Esophagus squamous epithelium (tissue), 5 donors: ENCODE data around the gene DENND1A. TPM values are rescaled to one million over a fixed set of nuclear protein-coding genes. Genes with fewer than 3 reads are reported as not detected.

Experiments used
- DNase-seq: peaks from one replicate; lab custom pipeline; 2025; lab: John Stamatoyannopoulos, UW
- H3K27ac ChIP-seq, 4 donors: fragments of 200-600 bp; sonication (generic); one replicate each; pipeline ENCODE4 v1.5.1; 2016 to 2019; ENCODE audit warnings: mild to moderate bottlenecking in 1 of 4
- H3K27me3 ChIP-seq, 4 donors: fragments of 200-600 bp; sonication (generic); 1 replicate in 3 of 4; 2 replicates in 1 of 4; pipeline versions ENCODE4 v1.5.1 to v1.6.0; 2017 to 2021; ENCODE audit warnings: antibody characterized with exemption in 1 of 4
- H3K36me3 ChIP-seq, 3 donors: fragments of 200-600 bp; sonication (generic); one replicate each; pipeline ENCODE4 v1.5.1; 2016 to 2019
- H3K4me1 ChIP-seq, 3 donors: fragments of 200-600 bp; sonication (generic); one replicate each; pipeline ENCODE4 v1.5.1; 2017 to 2019
- H3K4me3 ChIP-seq, 4 donors: fragments of 200-600 bp; sonication (generic); 1 replicate in 3 of 4; 2 replicates in 1 of 4; pipeline ENCODE4 v1.5.1; 2016 to 2019; ENCODE audit warnings: mild to moderate bottlenecking in 2 of 4, moderate library complexity in 1 of 4
- H3K9me3 ChIP-seq, 3 donors: fragments of 200-600 bp; sonication (generic); one replicate each; pipeline ENCODE4 v1.5.1; 2016 to 2019
- CTCF ChIP-seq, 6 experiments: fragments of 450-650 bp in 4 of 6; fragments of 200-600 bp in 2 of 6; sonication (generic) in 2 of 6; IDR thresholded peaks; one replicate each; pipeline ENCODE4 v1.5.1; 2016 to 2019; ENCODE audit warnings: antibody characterized with exemption in 6 of 6, mild to moderate bottlenecking in 4 of 6, moderate library complexity in 4 of 6
- POLR2A ChIP-seq, 4 donors: fragments of 450-650 bp; IDR thresholded peaks; one replicate each; pipeline ENCODE4 v1.6.1; 2017; ENCODE audit warnings: antibody characterized with exemption in 4 of 4, mild to moderate bottlenecking in 4 of 4, moderate library complexity in 3 of 4
- WGBS, 2 donors: methylation state at CpG; one replicate each; pipeline ENCODE4 v1.1.5; 2018; 5-methylcytosine and 5-hydroxymethylcytosine counted together
- intact Hi-C: fragments of 100-400 bp; cut with DNase I; formaldehyde crosslinking; loops from one replicate; pipeline ENCODE4 v1.15.0; 2022
- total RNA-seq, 4 donors: library from RNA; depleted of rRNA; stranded (reverse); fragments of >200 nt; gene quantifications; one replicate each; pipeline ENCODE4 v1.1.0, GENCODE V29; 2016
- donor health status: DM: yes; HTN: yes; CAD: no.

DENND1A gene
- total RNA-seq, 4 donors from 2014 or later, result 5.3 to 16.0 (median 12.9) TPM

DNA sequence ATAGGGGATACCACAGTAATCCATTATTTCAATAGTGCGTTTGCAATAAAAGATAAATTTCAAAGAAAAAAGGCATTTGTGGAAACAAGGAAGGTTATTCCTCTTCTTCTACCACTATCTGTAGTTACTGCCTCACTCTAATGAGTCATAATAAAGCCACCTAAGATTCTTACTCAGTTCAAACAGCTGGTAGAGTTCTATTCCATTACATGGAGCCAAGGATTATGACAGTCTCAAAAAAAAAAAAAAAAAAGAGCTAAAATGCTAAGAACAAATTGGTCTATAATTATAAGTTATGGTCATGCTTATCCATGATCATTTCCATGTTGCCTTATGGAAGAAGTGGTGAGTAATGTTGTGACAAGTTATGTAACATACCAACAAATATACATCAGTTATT is 46.3 kb downstream of the DENND1A start:
- 86 to 92% methylated on average over 1 of the region's 1 CpG for WGBS, 2 donors
- intact Hi-C loops, result no loop called here

DNA sequence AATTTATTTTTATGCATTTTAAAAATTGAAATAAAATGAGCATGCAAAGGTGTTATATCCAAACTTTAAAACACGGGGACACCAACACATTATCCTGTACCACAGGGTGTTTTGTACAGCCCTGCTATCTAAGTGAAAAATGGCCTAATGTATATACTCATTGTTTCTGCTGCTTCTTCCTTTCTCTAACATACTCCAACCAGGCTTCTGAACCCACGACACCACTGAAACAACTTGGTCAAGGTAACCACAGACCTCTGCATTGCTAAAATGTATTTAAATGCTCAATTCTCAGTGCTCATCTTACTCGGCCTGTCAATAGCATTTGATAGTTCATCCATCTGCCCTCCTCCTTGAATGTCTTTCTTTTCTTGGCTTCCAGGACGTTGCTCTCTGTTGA is 48.3 kb downstream of the DENND1A start:
- H3K27me3 ChIP-seq, result no peaks in the 10 kb centered on the region
- no peak for DNase-seq
- no peaks in the 10 kb centered on the region for H3K9me3 ChIP-seq
- H3K4me1 ChIP-seq, result no peaks in the 10 kb centered on the region
- TF ChIP-seq CTCF (IDR thresholded peaks at IDR 0.05), result no peak
- no peak for TF ChIP-seq POLR2A (IDR thresholded peaks at IDR 0.05)
- WGBS, 2 donors, result 81% methylated on average over 4 of the region's 4 CpGs
- H3K27ac ChIP-seq, result no peak overlapping the region
- peaks cover 0 to 21% (median 5%) of the 10 kb centered on the region in 3 donors for H3K36me3 ChIP-seq
- no peak overlapping the region for H3K4me3 ChIP-seq
- intact Hi-C loops, result no loop called here

More for the DNA sequence above, 46.3 kb downstream of the DENND1A start:
- Histone ChIP-seq H3K4me3 (no peak overlapping the region), H3K36me3 (peaks cover 0 to 6% (median 0%) of the 10 kb centered on the region in 3 donors), H3K4me1 (no peaks in the 10 kb centered on the region), H3K27ac (no peak overlapping the region), H3K9me3 (no peaks in the 10 kb centered on the region), H3K27me3 (no peaks in the 10 kb centered on the region)
- no peak for TF ChIP-seq POLR2A (IDR thresholded peaks at IDR 0.05)
- TF ChIP-seq CTCF (IDR thresholded peaks at IDR 0.05), result no peak
- DNase-seq, result no peak

GRCh38 chr9:123880420-123880819 is 49.5 kb downstream of the DENND1A start:
- Histone ChIP-seq H3K9me3 (no peaks in the 10 kb centered on the region), H3K4me3 (no peak overlapping the region), H3K27ac (no peak overlapping the region), H3K27me3 (no peaks in the 10 kb centered on the region), H3K4me1 (no peaks in the 10 kb centered on the region), H3K36me3 (peaks cover 0 to 27% (median 10%) of the 10 kb centered on the region in 3 donors)
- WGBS, 2 donors, result 80 to 84% methylated on average over 3 of the region's 3 CpGs
- TF ChIP-seq CTCF (IDR thresholded peaks at IDR 0.05) (no peak), POLR2A (IDR thresholded peaks at IDR 0.05) (no peak)
- DNase-seq, result no peak
- intact Hi-C loops, result no loop called here

DNA sequence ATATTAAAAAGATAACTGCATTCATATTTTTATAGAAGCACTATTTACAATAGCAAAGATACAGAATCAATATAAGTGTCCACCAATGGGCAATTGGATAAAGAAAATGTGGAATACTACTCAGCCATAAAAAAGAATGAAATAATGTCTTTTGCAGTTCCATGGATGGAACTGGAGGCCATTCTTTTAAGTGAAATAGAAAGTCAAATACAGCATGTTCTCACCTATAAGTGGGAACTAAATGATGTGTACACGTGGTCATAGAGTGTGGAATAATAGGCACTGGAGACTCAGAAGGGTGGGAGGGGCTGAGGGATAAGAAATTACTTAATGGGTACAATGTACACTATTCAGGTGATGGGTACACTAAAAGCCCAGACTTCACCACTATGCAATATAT is 53.2 kb downstream of the DENND1A start:
- WGBS, 2 donors, result 81 to 89% methylated on average over 1 of the region's 1 CpG
- H3K4me3 ChIP-seq, result no peak overlapping the region
- no peaks in the 10 kb centered on the region for H3K9me3 ChIP-seq
- H3K4me1 ChIP-seq, result no peaks in the 10 kb centered on the region
- no peak for DNase-seq
- intact Hi-C loops, result no loop called here
- no peak for TF ChIP-seq POLR2A (IDR thresholded peaks at IDR 0.05)
- no peak for TF ChIP-seq CTCF (IDR thresholded peaks at IDR 0.05)
- H3K27me3 ChIP-seq, result no peaks in the 10 kb centered on the region
- H3K36me3 ChIP-seq, result peaks cover 0 to 27% (median 15%) of the 10 kb centered on the region in 3 donors
- no peak overlapping the region for H3K27ac ChIP-seq

- Histone ChIP-seq H3K27me3 (no peaks in the 10 kb centered on the region), H3K27ac (no peak overlapping the region), H3K4me1 (peaks cover 0 to 5% (median 0%) of the 10 kb centered on the region in 3 donors), H3K36me3 (peaks cover 0 to 18% (median 12%) of the 10 kb centered on the region in 3 donors), H3K9me3 (no peaks in the 10 kb centered on the region), H3K4me3 (no peak overlapping the region)
- intact Hi-C loops, result no loop called here
- no peak for DNase-seq
- 80 to 100% methylated on average over 1 of the region's 1 CpG for WGBS, 2 donors
- TF ChIP-seq POLR2A (IDR thresholded peaks at IDR 0.05) (no peak), CTCF (IDR thresholded peaks at IDR 0.05) (no peak)
Observed at GRCh38 chr9:123872710-123873109, 57.2 kb downstream of the DENND1A start.
